PC-9 (cell line): ENCODE data around the gene FUT8. TPM values are rescaled to one million over a fixed set of nuclear protein-coding genes. Genes with fewer than 3 reads are reported as not detected.

ENCODE experiments used
- BruUV-seq: library from RNA; stranded (reverse); fragments of 400-500 nt; replicated peaks from 2 replicates; lab custom pipeline; 2021; lab: Mats Ljungman, UMichigan
- CTCF ChIA-PET: fragments of 300-600 bp; sonication (Branson Sonifier 250); formaldehyde crosslinking; loops from one replicate; lab custom pipeline; 2022; ENCODE audit warnings: antibody characterized with exemption; lab: Charles Lee
- POLR2A ChIA-PET: fragments of 300-600 bp; sonication (Branson Sonifier 250); formaldehyde crosslinking; loops from one replicate; lab custom pipeline; 2022; ENCODE audit warnings: antibody characterized with exemption; ENCODE audit not compliant: unreplicated experiment; lab: Charles Lee
- DNase-seq, 2 experiments: peaks; one replicate each; pipeline versions ENCODE4 v3.0.0 to v3.0.0-alpha.2; 2015 to 2022; ENCODE audit warnings: mixed read lengths in 1 of 2
- H2AFZ ChIP-seq: fragments of 200-600 bp; sonication (generic); 2 replicates; pipeline ENCODE4 v1.8.1; 2017; ENCODE audit warnings: antibody characterized with exemption
- H3F3A ChIP-seq: fragments of 200-600 bp; sonication (generic); 2 replicates; pipeline ENCODE4 v1.8.1; 2017; ENCODE audit warnings: antibody characterized with exemption, mild to moderate bottlenecking, low read depth; ENCODE audit not compliant: insufficient read depth
- H3K27ac ChIP-seq: fragments of 200-600 bp; sonication (generic); 2 replicates; pipeline ENCODE4 v1.6.1; 2016; ENCODE audit warnings: mixed run types
- H3K27me3 ChIP-seq: fragments of 200-600 bp; sonication (generic); 2 replicates; pipeline ENCODE4 v1.6.1; 2016; ENCODE audit warnings: low read depth, mixed run types; ENCODE audit not compliant: insufficient read depth
- H3K36me3 ChIP-seq: fragments of 200-600 bp; sonication (generic); 2 replicates; pipeline ENCODE4 v1.6.1; 2016; ENCODE audit warnings: low read depth, mixed run types
- H3K4me1 ChIP-seq: fragments of 200-600 bp; sonication (generic); replicated peaks from 2 replicates; pipeline ENCODE4 v1.6.1; 2016; ENCODE audit warnings: mixed run types; ENCODE audit not compliant: insufficient read depth
- H3K4me2 ChIP-seq: fragments of 200-600 bp; sonication (generic); 2 replicates; pipeline ENCODE4 v1.6.1; 2017; ENCODE audit warnings: mixed run types
- H3K4me3 ChIP-seq: fragments of 200-600 bp; sonication (generic); 2 replicates; pipeline ENCODE4 v1.6.1; 2016; ENCODE audit warnings: mixed run types
- H3K79me2 ChIP-seq: fragments of 200-600 bp; sonication (generic); 2 replicates; pipeline ENCODE4 v1.6.1; 2017; ENCODE audit warnings: low read depth, mixed run types
- H3K9me2 ChIP-seq: fragments of 200-600 bp; sonication (generic); 2 replicates; pipeline ENCODE4 v1.8.1; 2017; ENCODE audit warnings: mild to moderate bottlenecking; ENCODE audit not compliant: insufficient read depth
- H3K9me3 ChIP-seq: fragments of 200-600 bp; sonication (generic); 2 replicates; pipeline ENCODE4 v1.8.1; 2016; ENCODE audit warnings: low read depth; ENCODE audit not compliant: insufficient read depth
- H4K20me1 ChIP-seq: fragments of 200-600 bp; sonication (generic); 2 replicates; pipeline ENCODE4 v1.8.1; 2017; ENCODE audit not compliant: insufficient read depth
- CTCF ChIP-seq: fragments of 200-600 bp; sonication (generic); conservative IDR thresholded peaks from 2 replicates; pipeline ENCODE4 v1.6.1; 2017; ENCODE audit warnings: mixed run types, antibody characterized with exemption, mild to moderate bottlenecking, moderate library complexity
- EZH2 ChIP-seq: fragments of 200-600 bp; sonication (generic); IDR thresholded peaks from 2 replicates; pipeline ENCODE4 v1.8.0; 2017; ENCODE audit warnings: antibody characterized with exemption, low read depth
- intact Hi-C: fragments of 100-400 bp; cut with micrococcal nuclease; formaldehyde crosslinking; loops from one replicate; pipeline ENCODE4 v1.10.0; 2022; ENCODE audit not compliant: unreplicated experiment
- microRNA-seq: library from miRNA; unstranded; fragments of <30 nt; microRNA quantifications from one replicate; pipeline ENCODE4 v1.2.0, GENCODE V29; 2021; ENCODE audit warnings: borderline number of aligned reads, borderline replicate concordance
- total RNA-seq: library from RNA; stranded (reverse); gene quantifications from 2 replicates; pipeline ENCODE4 v1.2.3, GENCODE V29; 2021

Gene FUT8
- total RNA-seq, 1 experiment from 2014 or later, result 134 TPM

- H3K9me2 ChIP-seq, result no peaks in the 10 kb centered on the region
- CTCF ChIA-PET, result no interaction called here
- BruUV-seq, result no TSS peak
- no peak overlapping the region for H3K4me3 ChIP-seq
- H3K36me3 ChIP-seq, result no peaks in the 10 kb centered on the region
- no peak overlapping the region for H3K4me2 ChIP-seq
- H3K9me3 ChIP-seq, result no peaks in the 10 kb centered on the region
- H2AFZ ChIP-seq, result no peak overlapping the region
- no peak for DNase-seq
- POLR2A ChIA-PET, result no interaction called here
- H3K27ac ChIP-seq, result no peak overlapping the region
- peaks cover 6% of the 10 kb centered on the region; the same call in 1 of the 2 replicates for H3F3A ChIP-seq
- intact Hi-C loops, result no loop called here
- H3K4me1 ChIP-seq, result peaks cover 14% of the 10 kb centered on the region
- H4K20me1 ChIP-seq, result no peaks in the 10 kb centered on the region
- H3K27me3 ChIP-seq, result no peaks in the 10 kb centered on the region
- TF ChIP-seq EZH2, result no peak
- TF ChIP-seq CTCF, result no peak
- no peaks in the 10 kb centered on the region for H3K79me2 ChIP-seq
These were observed 377.8 kb downstream of the FUT8 start for GRCh38 chr14:65790172-65790815.

- BruUV-seq, result TSS peak; percentile 52
- ChIA-PET CTCF (no interaction called here), POLR2A (no interaction called here)
- Histone ChIP-seq H3F3A (peaks cover 6% of the 10 kb centered on the region; the same call in 1 of the 2 replicates), H3K9me2 (no peaks in the 10 kb centered on the region), H3K27me3 (no peaks in the 10 kb centered on the region), H2AFZ (no peak overlapping the region), H3K9me3 (no peaks in the 10 kb centered on the region), H3K4me2 (peak overlapping the region; percentile 33), H3K4me1 (peaks cover 14% of the 10 kb centered on the region), H3K4me3 (no peak overlapping the region), H3K36me3 (no peaks in the 10 kb centered on the region), H4K20me1 (no peaks in the 10 kb centered on the region), H3K79me2 (no peaks in the 10 kb centered on the region), H3K27ac (peak overlapping the region; percentile 57)
- intact Hi-C loops, result no loop called here
- no peak for TF ChIP-seq EZH2
- TF ChIP-seq CTCF, result no peak
- peak; percentile 23 to 62 for DNase-seq
These were observed 378.9 kb downstream of the FUT8 start for GRCh38 chr14:65791191-65791981.

- no peaks in the 10 kb centered on the region for H3K9me3 ChIP-seq
- no peak overlapping the region for H3K4me3 ChIP-seq
- H3K27ac ChIP-seq, result peak overlapping the region; percentile 57
- peaks cover 14% of the 10 kb centered on the region for H3K4me1 ChIP-seq
- intact Hi-C loops, result no loop called here
- no peaks in the 10 kb centered on the region for H4K20me1 ChIP-seq
- BruUV-seq, result TSS peak; percentile 59
- ChIA-PET CTCF (no interaction called here), POLR2A (no interaction called here)
- no peaks in the 10 kb centered on the region for H3K79me2 ChIP-seq
- H2AFZ ChIP-seq, result no peak overlapping the region
- no peaks in the 10 kb centered on the region for H3K27me3 ChIP-seq
- peak overlapping the region; percentile 33 for H3K4me2 ChIP-seq
- H3K9me2 ChIP-seq, result no peaks in the 10 kb centered on the region
- peaks cover 6% of the 10 kb centered on the region; the same call in 1 of the 2 replicates for H3F3A ChIP-seq
- DNase-seq, result peak; percentile 61 to 78
- TF ChIP-seq CTCF (no peak), EZH2 (no peak)
- no peaks in the 10 kb centered on the region for H3K36me3 ChIP-seq
These were observed 379.8 kb downstream of the FUT8 start for GRCh38 chr14:65792208-65792905.

Small RNA genes lying within 50 kb of the gene (microRNA-seq; reads per million reads assigned to microRNA genes)
- gene MIR625, result 7.4 reads per million, percentile 7 among the genes with 10 or more reads in this experiment
